Jurkat, Clone E6-1 (cell line): ENCODE measurements around the gene ADAM29.
"Not testable (repeated sequence)": the region's sequence is repeated elsewhere in the genome, so short reads cannot be mapped to it uniquely, and the experiment has no call there.

Source experiments
- DNase-seq: peaks from one replicate; pipeline ENCODE4 v3.0.0-alpha.2; 2011; ENCODE audit warnings: low read depth, low spot score
- H3K4me3 ChIP-seq: 2 replicates; pipeline ENCODE4 v1.5.1; 2011; ENCODE audit warnings: mild to moderate bottlenecking, low read length, control low read depth, moderate library complexity

ADAM29 gene

DNA sequence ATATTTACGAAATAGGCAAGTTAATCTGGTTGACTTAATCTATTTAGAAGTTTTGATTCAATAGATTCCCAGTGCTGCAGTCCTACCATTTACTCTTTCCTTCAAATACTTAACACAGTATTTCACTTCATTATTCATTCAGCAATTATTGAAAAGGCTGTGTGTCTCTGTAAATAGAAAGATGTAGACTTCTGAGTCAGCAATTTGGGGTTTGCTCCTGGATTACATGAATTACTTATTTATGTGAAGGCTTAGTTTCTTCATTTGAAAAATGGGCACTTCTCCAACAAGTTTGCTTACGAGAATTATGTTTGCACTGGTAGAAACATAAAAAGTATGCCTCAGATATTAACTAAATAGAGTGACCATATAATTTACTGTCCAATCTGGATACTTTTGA is 17.4 kb downstream of the ADAM29 start:
- no peak overlapping the region for H3K4me3 ChIP-seq
- DNase-seq: no peak

DNA sequence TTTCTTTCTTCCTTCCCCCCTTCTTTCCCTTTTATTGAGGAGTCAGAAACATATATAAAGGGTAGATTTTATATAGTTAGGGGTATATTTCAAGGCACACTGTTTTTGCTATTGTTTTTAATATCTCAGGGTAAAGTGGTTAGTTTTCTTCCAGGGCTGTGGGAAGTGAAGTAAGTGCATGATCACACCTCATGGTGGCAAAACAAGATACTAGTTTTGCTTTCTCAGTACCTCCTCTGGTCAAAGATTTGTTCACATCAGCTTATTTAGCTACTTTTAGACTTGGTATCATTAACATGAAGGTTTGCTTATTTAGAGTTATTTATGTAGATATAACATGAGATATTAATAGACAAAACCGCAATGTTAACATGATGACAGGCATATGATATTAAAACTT is 21.8 kb downstream of the ADAM29 start:
- H3K4me3 ChIP-seq: no peak overlapping the region
- no peak for DNase-seq

DNA sequence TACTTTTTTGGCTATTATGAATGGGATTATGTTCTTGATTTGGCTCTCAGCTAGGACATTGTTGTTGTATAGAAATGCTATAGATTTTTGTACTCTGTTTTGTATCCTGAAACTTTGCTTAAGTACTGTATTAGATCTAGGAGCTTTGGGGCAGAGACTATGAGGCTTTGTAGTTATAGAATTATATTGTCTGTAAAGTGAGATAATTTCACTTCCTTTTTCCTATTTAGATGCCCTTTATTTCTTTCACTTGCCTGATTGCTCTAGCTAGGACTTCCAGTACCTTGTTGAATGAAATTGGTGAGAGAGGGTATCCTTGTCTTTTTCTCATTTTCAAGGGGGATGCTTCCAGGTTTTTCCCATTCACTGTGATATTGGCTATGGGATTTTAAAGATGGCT is 28.1 kb downstream of the ADAM29 start:
- no peak for DNase-seq
- H3K4me3 ChIP-seq: no peak overlapping the region

DNA sequence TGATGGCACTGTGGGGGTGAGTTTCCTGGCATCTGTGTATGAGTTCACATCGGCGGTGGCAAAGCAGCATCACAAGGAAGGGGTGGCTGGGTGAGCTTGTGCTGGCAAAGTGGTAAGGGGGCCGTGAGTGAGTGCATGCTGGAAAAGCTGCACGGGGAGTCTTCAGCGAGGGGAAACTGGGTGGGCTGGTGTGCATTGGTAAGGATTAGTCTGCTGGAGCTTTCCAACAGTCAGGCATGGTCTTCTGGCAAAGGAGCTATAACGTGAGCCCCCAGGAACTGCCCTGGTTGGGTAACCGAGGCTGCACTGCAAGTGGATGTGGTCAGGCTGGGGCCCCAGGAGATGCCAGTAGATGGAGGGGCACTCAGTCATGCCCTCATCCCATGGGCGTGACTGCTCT is 30.7 kb downstream of the ADAM29 start:
- no peak overlapping the region for H3K4me3 ChIP-seq
- no peak for DNase-seq

DNA sequence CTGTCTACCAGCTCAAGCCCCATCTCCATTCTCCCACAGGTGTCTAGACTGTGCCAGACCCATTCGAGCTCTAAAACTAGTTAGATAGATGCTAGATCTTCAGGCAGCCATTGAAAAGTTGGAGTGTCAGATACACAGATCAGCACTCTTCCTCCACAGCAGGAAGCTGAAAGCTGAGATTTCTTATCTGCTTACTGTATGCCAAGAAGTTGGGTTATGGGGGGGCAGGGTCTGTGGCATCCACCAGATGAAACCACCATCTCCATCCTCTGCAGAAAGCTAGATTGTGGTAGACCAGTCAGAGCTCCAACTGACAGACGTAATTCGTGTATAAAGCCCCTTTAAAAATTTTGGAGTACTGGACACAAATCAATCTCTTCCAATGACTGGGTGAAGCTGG is 54.8 kb downstream of the ADAM29 start:
- DNase-seq: peak; percentile 52
- H3K4me3 ChIP-seq: no peak overlapping the region

DNA sequence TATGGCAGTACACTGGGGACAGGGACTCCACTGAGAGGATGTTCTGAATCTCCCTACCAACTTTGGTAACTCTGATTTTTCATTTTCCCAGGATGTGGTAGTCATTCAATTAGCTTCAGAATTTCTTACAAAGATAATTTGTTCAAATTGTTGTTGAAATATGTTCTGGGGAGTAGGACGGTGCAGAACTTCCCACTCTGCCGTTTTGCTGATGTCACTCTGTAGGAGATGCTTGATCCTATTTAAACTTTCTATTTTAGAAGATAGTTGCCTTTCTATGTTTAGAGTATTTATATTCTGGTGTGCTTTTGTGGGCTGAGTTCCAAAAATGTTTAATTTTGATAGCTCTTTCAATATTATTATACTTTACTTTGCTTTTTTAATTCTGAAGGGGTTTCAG is 55.2 kb downstream of the ADAM29 start:
- no peak for DNase-seq

DNA sequence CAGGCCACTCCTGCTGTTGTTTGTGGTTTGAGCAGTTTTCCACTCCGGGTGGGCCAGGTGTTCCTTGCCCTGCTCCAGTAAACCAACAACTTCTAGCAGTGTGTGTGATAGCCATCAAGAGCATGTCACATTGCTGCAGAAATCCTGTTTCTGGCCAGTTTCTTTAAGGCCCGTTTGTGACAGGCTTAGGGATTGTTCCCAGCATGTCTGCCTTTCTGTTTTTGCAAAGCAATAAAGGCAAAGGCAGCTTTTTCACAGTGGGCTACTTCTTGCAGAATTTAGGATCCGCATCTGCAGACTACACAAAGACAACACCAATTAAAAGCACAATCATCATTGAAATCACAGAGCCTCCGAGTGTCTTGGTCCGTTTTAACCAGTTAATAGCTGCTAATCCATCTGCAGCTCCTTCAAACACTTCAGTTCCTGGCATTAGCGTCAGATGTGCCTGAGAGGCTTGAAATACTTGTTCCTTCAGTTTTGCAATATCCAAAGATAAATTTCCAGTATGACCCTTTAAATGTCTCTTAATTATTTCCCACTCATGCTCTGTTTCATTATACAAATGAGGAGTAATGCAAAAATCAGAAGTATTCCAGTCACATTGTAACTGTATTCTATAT is 65.1 kb downstream of the ADAM29 start:
- H3K4me3 ChIP-seq: no peak overlapping the region
- DNase-seq: no peak

More for the DNA sequence above, 55.2 kb downstream of the ADAM29 start:
- no peak overlapping the region for H3K4me3 ChIP-seq

DNA sequence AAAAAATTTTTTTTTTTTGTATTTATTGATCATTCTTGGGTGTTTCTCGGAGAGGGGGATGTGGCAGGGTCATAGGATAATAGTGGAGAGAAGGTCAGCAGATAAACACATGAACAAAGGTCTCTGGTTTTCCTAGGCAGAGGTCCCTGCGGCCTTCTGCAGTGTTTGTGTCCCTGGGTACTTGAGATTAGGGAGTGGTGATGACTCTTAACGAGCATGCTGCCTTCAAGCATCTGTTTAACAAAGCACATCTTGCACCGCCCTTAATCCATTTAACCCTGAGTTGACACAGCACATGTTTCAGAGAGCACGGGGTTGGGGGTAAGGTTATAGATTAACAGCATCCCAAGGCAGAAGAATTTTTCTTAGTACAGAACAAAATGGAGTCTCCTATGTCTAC is 65.7 kb downstream of the ADAM29 start:
- H3K4me3 ChIP-seq, DNase-seq: not testable (repeated sequence)

DNA sequence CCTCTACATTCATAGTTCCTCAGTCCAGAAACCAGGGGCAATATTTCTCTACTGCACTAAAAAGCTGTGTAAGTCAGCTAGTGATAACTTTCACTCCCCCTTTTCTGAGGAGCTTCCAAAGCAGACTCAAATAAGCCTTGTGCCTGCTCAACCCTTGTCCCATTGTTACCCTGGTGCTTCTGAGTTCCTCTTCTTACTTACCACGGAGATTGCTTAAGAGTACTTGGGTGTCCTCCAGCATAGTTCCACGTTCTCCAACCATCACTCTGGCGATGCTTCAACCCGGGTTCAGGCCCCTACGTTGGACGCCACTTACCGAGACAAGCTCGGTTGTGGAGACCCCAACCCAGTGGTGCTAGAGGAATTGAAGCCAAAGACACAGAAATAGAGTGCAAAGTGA is 71.6 kb downstream of the ADAM29 start:
- DNase-seq: no peak
- H3K4me3 ChIP-seq: no peak overlapping the region

DNA sequence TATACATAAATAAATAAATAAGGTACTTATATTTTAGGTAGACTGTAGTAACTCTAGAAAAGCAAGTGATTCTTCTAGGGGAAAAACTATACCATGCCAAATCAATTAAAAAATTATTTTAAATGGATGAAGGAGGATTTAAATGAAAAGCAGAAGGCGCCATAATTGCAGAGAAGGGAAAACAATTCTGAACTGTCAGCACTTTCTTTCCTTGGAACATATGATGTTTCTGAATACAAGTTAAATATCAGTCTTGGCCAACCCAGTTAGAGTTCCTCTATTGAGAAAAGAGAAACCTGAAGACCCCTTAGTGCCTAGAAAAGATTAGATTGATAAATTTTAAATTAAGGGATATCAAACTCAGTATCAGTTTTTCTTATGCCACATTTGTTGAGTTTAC is 75.8 kb downstream of the ADAM29 start:
- no peak for DNase-seq
- no peak overlapping the region for H3K4me3 ChIP-seq

DNA sequence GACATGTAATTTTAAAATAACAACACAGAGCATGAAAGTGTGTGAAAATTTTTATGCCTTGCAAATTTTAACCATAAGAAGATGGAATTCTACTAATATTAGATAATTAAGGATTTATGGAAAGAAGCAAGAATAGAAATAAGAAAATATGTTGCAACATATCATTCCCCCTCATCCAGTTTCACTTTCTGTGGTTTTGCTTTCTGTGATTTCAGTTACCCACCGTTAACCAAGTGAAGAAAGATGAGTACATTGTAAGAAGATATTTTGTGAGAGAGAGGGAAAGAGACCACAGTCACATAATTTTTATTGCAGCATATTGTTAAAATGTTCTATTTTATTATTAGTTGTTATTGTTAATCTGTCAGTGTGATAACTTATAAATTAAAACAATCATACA is 77.9 kb downstream of the ADAM29 start:
- DNase-seq: no peak
- no peak overlapping the region for H3K4me3 ChIP-seq

DNA sequence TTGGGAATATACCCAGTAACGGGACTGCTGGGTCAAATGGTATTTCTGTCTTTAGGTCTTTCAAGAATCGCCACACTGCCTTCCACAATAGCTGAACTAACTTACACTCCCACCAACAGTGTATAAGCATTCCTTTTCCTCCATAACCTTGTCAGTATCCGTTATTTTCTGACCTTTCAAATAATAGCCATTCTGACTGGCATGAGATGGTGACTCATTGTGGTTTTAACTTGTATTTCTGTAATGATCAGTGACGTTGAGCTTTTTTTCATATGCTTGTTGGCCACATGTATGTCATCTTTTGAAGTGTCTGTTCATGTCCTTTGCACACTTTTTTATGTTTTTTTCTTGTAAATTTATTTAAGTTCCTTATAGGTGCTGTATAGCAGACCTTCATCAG is 81.2 kb downstream of the ADAM29 start:
- no peak overlapping the region for H3K4me3 ChIP-seq
- no peak for DNase-seq

DNA sequence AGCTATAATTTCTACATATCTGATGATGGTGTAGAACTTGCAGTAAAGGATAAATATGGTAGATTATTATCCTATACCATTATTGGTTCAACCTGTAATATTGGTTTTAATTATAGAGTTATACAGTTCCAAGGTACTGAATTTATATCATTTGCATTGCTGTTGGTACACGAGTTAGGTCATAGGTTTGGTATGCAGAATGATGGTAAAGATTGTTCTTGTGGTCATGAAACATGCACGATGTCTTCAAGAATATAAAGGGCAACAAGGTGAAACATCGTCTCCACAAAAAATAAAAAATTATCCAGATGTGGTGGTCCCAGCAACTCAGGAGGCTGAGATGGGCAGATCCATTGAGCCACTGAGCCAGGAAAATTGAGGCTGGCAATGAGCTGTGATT is 99.6 kb downstream of the ADAM29 start:
- no peak for DNase-seq
- H3K4me3 ChIP-seq: no peak overlapping the region

DNA sequence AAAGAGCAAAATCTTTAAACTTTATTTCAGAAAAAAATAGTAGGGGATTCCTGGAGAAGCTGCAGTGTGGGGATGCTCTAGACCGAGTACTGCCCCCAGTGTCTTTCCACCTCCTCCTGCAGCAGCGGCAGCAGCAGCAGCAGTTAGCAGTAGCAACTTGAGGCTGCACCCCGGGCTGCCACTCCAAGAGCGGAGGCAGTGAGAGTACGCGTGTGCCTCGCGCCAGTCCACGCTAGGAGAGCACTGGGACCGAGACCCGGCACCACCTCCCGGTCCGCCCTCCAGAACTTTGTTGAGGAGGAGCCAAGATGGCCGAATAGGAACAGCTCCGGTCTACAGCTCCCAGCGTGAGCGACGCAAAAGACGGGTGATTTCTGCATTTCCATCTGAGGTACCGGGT is 101.3 kb downstream of the ADAM29 start:
- not testable (repeated sequence) for H3K4me3 ChIP-seq, DNase-seq
